HG03066 (cell line): Measurements from ENCODE around the gene RGS14.
"Not testable (repeated sequence)": the region's sequence is repeated elsewhere in the genome, so short reads cannot be mapped to it uniquely, and the experiment has no call there.

Experiments used
- ATAC-seq: cut with Tn5 transposase; IDR thresholded peaks from one replicate; pipeline ENCODE4 v1.9.1; 2021; ENCODE audit warnings: low read depth; ENCODE audit not compliant: unreplicated experiment

RGS14 gene

DNA sequence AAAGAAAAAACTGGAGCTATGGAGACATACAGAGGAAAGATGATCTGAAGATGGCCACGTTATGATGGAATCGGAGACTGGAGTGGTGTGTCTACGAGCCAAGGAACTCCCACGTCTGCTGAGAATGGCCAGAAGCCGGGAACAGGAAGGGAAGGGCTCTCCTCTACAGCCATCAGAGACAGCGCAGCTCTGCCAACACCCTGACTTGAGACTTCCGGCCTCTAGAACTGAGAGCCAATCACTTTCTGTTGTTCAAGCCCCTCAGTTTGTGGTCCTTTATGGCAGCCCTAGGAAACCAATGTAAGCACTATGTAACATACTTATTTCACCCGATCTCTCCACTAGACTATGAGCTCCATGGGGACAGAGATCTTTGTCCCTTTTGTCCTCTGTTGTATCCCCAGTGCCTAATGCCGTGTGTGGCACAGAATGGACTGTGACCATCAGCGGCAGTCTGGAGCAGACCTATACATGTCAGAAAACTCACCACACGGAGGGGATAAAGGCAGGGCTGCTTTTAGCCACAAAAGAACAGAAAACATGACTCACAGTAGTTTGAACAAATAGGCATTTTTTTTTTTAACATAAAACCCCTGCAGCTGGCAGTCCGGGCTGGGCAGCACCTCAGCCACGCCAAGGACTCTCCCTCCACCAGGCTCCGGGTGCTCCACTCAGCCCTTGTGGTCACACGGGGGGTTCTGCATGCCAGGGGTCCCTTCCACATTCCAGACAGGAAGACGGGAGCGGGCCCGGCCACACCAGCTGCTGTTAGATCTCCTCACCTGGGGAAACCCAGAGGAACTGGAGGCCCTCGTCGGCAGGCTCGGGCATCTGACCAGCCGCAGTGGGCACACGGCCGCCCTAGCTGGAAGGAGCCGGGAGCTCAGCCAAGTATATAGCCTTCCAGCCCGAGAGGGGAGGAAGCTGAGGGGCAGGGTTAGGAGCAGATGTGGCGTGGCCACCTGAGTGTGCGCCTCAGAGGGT lies 29.9 kb upstream of the RGS14 start:
- ATAC-seq, result no peak

DNA sequence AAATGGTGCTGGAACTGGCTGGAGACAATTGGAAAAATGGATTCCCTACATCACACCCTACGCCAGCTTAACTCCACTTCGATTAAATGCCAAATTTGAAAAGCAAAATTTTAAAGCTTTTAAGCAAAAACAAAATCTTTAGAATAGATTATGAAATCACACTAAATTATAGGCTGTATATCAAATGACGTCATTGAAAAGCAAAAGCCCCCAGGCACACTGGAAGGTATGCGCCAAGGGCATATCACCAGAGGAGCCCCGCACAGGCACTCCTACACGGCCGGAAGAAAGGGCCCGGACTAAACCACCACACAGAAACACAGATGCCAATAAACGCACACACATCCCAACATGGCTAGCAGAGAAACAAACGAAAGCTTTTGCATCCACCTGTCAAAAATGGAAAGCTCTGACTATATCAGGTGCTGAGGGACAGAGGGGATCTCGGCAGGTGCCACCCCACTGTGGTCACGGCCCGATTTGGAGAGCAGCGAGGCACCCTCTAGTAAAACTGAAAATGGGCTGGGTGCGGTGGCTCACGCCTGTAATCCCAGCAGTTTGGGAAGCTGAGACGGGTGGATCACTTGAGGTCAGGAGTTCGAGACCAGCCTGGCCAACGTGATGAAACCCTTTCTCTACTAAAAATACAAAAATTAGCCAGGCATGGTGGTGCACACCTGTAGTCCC lies 29.0 kb upstream of the RGS14 start:
- ATAC-seq, result no peak

DNA sequence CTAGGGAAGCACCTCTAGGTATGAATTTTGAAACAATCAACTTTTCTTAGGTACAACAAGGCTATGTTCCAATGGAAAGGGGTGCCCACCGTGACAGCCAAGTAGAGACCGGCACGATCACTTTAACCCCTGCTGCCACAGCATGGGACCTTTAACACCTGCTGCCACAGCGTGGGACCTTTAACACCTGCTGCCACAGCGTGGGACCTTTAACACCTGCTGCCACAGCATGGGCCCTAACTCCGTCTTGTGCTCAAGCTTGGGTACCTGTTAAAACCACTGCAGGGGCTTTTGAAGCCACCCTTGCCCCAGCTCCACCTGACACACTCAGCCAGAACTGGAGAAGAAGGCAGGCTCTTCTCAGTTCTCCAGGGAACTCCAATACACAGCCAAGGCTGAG lies 27.8 kb upstream of the RGS14 start:
- no peak for ATAC-seq

DNA sequence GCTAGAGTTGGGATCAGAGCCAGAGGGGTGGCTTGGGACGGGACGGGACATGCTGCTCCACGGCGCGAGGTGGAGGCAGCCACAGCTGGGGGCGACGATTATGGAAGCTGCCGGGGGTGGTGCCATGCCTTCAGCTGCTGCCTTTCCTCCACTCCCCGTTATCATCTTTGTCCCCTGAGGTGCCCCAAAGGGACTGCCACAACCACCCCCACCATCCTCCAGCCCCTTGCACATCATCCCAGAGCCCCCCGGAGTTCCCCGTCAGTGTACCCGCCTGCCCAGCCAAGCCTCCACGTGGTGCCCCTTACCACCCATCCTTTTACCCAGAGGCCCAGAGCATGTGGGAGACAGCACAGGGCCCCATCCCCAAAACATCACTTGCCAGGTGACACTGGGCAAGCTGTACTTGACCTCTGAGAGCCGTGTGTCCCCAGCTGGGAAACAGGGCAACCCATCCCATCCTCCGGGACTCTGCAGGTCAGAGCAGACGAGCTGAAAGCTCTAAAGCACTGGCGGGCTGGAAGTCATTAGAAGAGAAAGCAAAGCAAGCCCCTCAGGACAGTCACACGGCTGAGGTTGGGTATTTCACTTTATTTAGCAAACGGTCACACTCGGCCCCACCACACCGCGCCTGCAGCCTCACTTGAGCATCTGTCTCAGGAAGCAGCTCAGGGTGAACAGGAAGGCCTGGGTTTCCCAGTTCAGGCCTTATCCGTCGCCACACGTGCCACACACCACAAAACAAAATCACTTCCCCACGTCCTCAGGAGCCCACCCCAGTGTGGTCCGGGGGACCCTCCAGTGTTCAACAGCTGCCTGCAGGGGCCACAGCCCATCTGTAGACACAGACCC lies 26.5 kb upstream of the RGS14 start:
- ATAC-seq, result no peak

DNA sequence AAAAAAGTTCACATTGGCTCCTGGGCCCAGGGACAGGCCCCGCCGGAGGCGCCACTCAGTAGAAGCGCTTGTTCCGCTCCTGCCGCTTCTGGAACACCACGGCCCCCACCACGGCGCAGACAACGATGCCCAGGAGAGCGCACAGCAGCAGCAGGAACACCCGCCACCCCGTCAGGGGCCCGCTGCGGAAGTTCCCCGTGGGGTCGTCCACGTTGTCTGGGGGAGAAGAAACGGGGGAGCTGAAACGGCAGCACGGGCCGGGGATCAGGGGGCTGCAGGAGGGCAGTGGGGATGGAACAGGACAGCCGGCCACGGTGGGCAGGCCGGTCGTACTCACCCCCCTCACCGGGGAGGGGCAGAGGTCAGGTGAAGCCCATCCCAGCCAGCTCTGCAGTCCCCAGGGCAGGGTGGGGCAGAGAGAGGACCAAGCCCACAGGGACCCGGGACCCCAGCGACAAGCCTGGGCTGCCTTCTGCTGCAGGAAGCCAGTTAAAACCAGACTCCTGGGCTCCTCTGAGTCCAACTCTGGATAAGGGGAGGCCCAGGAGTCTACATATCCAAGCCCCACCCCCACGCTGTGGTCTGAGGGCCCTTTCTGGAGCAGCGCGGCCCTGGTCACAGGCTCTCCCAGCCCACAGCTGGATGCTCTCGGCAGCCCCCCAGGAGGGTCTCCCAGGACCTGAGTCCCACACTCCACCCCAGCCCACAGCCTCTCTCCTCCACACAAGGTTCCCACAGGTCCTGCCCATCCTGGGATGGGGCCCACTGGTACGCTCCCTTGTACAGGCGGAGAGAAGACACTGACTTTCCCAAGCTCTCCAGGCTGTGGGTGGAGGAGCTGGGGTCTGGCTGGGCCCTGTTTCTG lies 25.5 kb upstream of the RGS14 start:
- ATAC-seq, result no peak

DNA sequence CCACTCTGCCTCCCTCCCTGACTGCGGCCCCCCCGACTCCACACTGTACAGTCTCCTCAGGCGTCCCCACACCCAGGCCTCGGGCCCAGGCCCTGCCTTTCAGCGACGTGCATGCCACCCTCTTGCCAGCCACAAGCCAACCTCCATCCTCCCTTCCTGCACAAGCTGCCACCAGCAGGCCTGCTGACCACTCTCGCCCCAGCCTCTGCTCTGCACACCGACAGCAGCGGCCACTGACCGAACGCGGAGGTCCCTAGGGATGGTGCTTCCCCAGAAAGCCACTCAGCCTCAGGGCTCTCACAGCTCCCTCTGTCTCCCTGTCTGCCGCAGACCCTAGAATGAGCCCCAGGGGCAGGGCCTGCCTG lies 24.8 kb upstream of the RGS14 start:
- ATAC-seq, result no peak

DNA sequence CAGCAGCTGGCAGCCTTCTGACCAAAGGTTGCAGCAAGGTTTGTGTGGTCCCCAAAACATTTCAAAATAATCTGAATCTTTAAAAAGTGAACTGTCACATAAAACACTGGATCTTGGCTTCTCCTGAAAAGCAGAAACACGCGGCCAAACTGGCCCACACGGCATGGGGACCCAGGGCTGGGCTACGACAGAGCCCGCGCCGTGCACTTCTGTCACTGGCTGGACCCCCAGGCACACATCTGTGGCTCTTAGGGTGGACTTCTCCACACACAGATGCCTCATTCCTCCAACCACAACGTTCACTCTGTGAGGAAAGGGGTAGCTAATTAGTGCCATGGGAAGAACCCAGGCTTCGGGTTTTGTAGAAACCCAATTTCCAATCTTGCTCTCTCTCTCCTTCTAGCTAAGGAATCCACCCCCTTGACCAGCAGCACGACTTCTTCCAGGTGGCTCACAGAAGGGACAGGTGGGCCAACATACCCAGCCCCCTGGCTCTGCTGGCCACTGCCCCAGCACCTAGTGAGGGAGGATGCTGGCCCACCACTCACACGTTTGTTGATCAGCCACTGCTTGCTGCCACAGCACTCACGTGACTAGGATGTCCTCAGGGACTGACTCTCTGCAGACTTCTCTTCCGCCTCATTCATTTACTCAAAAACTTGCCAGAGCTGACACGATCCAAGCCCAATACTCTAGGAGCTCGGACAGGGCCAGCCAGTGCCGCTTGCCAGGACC lies 24.1 kb upstream of the RGS14 start:
- no peak for ATAC-seq

DNA sequence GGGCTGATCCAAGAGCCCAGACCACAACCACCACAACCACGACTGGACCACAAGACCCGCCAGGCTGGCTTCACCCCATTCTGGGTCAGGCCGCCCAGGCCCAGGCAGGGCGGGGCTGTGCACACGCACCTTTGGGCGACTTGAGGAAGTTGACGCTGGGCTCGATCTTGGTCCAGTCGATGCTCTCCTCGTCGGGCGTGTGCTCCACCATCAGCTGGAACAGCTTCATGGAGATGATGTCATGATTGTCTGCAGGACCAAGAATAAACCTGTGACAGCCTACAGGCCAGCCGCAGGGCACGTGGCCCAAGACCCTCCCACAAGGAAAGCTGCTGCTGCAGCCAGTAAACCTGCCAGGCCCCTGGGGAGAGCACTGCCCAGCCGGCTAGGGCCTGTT lies 23.6 kb upstream of the RGS14 start:
- no peak for ATAC-seq

DNA sequence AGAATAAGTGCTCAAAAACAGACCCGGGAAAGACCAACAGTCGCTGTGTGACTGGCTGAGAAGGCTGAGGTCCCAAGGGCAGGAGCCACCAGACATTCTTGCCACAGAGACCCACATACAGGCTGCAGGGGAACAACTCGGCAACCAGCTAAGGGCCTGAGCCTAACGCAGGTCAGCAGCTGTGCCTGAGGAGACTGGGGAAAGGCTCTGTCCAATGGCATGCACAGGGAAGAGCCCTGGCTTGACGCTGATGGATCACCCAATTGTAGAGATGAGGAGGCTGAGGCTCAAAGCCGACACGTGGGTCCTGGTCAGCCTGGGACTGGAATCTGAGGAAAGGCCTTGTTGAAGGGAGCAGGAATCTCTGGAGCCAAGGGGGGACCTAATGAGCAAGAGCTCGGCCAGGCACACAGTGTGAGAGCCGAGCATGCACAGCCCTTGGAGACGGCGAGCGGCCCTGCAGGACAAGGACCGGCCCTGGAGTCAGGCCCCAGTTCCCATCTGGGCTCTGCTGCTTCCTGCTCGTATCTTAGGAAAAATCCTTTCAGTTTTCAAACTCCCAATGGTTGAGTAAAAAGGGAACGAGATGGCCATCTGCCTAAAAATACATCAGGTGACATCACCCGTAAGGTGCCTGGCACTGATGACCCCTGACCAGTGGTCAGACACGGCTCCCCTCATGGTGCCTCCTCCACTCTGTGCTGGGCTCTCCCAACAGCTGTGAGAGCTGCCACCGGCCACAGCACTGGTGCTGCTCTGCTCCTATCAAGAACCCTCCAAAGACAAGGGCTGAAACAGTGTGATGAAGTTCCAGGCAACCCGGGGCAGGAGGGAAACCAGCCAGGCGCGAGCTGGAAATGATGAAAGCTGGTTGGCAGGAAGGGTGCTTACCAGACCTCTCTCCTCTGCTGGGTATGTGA lies 22.7 kb upstream of the RGS14 start:
- ATAC-seq, result no peak

DNA sequence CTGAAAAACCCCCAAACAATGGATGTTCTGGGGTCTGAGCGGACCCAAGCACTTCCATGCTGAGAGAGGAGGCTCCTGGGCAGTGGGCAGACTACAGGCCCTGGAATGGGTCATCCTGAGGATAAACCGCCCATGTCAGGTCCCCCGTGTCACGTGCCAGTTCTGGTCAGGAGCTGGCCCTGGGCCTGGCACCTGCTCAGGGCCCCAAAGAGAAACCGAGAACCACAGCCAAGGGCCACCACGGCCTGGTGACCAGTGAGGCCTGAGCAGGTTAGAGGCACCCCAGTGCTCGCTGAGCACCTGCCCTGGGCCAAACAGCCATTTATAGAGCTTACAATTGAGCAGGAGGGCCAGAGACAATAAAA lies 22.0 kb upstream of the RGS14 start:
- no peak for ATAC-seq

DNA sequence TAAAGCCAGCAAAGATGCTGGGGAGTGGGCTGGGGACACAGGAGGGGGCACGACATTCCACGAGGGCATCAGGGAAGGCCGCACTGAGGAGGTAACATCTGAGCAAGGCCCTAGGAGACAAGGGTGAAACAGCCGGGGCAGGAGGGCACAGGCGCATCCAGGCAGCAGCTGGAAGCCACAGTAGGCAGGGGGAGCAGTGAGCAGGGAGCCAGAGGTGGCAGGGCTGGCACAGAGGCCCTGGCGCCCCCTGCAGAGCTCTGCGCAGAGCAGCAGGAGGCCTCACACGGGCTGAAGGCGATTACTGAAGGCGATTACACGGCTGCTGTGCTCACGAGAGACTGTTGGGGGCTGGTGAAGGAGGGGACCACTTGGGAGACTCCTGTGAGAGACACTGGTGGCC lies 21.6 kb upstream of the RGS14 start:
- ATAC-seq, result no peak

DNA sequence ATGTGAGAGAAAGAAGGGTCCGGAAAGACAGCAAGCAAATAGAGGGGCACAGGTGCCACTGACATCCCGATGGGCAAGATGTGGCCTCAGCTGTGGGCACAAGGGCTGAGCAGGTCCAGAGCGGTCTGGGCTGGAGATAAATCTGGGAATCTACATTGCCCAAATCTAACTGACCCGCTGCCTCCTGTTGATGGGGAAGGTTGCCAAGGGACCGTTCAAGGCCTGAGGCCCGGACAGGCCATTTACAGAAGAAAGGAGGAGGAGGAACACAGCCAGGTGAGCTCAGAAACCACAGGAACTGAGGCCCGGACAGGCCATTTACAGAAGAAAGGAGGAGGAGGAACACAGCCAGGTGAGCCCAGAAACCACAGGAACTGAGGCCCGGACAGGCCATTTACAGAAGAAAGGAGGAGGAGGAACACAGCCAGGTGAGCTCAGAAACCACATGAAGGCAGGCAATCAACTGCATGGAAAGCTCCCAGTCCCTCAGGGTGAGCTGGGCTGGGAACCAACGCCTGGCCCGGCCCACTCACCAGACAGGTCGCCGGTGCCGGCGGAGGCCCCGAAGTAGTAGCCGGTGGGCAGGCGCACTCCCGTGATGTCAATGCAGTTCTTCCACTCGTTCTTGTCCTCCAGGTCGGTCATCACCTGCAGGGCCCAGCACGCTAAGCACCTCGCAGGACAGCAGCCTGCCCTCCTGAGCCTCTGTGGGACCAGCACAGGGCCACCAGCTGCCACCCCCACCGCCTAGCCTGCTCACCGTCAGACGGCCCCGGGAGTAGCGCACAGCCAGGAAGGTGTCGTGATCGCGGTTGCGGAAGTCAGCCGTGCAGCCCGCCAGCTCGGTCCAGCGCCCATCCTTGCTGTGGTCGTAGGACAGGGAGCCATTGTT lies 20.9 kb upstream of the RGS14 start:
- ATAC-seq, result no peak

DNA sequence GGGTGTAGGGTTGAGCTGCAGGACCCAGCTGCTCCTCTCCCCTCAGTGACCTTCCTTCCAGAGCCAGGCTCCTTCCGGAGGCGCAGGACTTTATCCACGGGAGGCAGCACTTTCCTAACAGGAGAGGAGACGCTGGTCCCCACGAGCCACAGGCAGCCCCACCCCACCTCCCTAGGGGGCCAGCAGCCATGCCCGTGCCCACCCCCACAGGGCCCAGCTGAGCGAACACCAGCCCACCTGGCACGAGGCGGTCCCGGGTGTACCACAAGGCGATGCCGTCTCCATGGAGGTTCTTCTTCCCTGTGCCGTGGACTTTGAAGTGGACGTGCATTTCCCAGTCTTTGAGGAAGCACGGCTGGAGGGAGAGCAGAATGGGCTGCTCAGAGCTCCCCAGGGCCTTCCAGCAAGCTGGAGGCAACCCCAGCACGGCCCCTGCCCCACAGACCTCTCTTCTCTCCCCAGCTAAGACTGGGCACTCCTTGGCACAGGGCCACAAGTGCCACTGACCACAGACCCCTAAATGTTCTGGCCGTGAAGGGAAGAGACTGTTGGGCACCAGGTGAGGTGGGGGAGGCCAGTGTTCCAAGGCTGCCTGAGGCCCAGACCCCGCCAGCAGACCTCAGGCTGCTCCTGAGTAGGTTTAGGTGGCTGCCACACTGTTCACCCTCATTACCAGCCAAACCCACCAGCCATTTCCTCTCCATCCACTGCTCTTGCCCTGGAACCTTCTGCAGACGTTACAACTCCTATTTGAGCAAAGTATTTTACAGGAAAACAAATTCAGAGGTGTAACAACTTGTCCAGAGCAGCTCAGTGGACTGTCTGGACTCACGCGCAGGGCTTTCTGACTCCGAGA lies 19.2 kb upstream of the RGS14 start:
- ATAC-seq, result no peak

DNA sequence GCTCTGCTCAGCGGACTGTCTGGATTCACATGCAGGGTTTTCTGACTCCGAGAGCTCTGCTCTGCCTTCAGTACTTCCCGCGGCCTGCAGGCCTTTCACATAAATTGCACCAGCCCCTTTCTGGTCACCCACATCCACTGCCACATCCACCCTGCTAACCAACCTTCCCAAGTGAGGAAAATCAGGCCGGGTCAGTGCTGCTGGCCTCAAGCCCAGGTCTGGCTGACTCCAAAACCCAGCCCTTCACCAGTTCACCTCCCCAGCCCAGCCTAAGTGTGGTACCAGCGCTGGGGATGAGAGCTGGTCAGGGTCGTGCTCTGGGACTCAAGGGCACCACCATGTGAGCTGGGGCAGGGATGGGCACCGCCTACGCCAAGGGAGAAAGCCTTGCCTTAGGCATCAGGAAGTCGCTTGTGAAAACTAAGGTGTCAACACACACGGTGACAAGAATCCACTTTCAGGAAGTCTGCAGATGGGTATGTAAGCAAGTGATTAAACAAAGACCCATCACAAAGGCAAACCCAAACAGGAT lies 18.6 kb upstream of the RGS14 start:
- no peak for ATAC-seq

DNA sequence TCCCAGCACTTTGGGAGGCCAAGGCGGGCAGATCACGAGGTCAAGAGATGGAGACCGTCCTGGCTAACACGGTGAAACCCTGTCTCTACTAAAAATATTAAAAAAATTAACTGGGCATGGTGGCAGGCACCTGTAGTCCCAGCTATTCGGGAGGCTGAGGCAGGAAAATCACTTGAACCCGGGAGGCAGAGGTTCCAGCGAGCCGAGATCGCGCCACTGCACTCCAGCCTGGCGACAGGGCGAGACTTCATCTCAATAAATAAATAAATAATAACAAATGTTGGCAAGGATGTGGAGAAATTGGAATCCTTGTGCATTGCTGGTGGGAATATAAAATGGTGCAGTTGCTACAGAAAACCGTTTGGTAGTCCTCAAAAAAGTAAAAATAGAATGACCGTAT lies 14.7 kb upstream of the RGS14 start:
- not testable (repeated sequence) for ATAC-seq

DNA sequence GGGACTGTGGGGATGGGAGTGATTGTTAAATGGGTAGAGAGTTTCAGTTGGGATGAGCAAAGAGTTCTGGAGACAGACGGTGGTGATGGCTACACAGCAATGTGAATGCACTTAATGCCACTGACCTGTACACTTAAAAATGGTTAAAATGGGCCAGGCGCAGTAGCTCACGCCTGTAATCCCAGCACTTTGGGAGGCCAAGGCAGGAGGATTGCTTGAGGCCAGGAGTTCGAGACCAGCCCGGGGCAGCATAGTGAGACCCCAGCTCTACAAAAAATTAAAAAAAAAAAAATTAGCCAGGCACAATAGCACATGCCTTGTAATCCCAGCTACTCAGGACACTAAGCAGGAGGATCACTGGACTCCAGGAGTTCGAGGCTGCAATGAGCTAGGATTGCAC lies 13.9 kb upstream of the RGS14 start:
- ATAC-seq, result no peak
